GM20000 (cell line): ENCODE results near the gene GTF2IRD1.

Experiments used
- DNase-seq: peaks from one replicate; pipeline ENCODE4 v3.0.0; 2012; ENCODE audit warnings: low spot score
- TF ChIP-seq, protein P1 (sequence below): IDR thresholded peaks from 2 replicates; pipeline ENCODE4 v1.5.1; 2012; ENCODE audit warnings: mild to moderate bottlenecking, control low read depth; ENCODE audit errors: extremely low read depth, missing control alignments

Gene GTF2IRD1

GRCh38 chr7:74454925-74455288 lies 1.2 kb downstream of the GTF2IRD1 start:
- DNase-seq: no peak
- TF ChIP-seq, protein P1, sequence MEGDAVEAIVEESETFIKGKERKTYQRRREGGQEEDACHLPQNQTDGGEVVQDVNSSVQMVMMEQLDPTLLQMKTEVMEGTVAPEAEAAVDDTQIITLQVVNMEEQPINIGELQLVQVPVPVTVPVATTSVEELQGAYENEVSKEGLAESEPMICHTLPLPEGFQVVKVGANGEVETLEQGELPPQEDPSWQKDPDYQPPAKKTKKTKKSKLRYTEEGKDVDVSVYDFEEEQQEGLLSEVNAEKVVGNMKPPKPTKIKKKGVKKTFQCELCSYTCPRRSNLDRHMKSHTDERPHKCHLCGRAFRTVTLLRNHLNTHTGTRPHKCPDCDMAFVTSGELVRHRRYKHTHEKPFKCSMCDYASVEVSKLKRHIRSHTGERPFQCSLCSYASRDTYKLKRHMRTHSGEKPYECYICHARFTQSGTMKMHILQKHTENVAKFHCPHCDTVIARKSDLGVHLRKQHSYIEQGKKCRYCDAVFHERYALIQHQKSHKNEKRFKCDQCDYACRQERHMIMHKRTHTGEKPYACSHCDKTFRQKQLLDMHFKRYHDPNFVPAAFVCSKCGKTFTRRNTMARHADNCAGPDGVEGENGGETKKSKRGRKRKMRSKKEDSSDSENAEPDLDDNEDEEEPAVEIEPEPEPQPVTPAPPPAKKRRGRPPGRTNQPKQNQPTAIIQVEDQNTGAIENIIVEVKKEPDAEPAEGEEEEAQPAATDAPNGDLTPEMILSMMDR: no peak

DNA sequence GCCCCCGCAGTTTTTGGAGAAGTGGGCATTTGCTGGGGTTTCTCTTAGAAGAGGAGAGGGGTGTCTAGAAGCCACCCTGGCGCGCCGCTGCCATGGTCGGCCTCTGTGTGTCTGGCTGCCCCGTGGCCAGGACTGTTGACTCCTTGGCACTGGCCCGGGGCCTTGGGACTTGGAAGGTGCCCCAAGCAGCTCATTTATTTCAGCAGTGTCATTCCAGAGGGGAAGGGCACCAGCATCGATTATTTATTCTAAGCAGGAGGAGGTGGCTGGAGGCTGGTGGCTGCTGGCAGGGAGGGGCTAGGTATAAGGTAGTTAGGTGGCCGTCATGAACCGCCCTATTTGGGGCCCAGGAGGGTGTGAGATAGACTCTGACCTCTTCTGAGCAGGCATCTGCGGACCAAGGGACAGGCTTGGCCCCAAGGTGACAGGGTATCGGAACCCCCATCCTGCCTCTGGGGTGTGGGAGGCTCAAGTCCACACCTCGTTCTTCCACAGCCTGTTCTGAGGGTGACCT lies 1.6 kb downstream of the GTF2IRD1 start:
- TF ChIP-seq, protein P1: no peak
- no peak for DNase-seq

DNA sequence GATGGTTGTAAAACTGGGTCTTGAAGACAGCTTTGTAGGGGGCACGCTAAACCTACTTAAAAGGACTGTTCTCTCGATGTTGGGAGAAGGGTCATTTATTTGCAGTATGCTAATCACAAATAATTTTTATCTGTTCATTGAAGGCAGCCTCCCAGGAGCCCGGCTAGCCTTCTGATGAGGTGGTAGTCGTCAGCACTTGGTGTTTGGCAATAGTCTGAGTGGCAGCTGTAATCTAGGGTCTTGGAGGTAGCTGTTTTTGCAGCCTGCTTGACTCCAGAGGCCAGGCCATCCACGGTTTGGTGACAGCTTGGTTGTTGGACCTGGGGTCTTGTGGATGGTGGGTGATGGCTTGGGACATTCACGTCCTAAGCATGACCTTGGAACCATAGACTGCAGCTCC lies 2.2 kb downstream of the GTF2IRD1 start:
- DNase-seq: no peak
- TF ChIP-seq, protein P1: no peak

- TF ChIP-seq, protein P1: no peak
- DNase-seq: no peak
Measured at GRCh38 chr7:74457007-74457406, 3.3 kb downstream of the GTF2IRD1 start.

DNA sequence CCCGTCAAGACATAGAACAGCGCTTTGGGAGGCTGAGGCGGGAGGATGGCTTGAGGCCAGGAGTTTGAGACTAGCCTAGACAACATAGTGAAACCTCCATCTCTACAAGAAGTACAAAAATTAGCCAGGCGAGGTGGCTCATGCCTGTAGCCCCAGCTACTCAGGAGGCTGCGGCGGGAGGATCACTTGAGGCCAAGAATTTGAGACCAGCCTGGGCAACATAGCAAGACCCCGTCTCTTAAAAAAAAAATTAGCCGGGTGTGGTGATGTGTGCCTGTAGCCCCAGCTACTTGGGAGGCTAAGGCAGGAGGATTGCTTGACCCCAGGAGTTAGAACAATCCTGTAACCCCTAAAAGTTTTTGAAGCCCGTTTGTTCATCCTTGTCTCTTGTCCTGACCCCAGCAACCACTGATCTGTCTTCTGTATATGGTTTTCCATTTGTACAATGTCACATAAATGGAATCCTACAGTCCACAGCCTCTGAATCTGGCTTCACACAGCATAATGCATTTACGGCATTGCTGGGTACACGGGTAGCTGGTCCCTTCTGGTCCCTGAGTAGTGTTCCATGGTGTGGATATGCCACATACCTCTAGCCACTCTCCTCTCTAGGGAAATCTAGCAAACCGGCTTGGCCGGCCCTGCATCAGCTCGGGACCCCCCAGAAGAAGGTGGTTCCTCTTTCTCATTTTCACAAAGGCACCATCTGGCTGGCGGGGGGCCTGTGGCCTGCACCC lies 8.4 kb downstream of the GTF2IRD1 start:
- DNase-seq: no peak

GRCh38 chr7:74462707-74463100 lies 9.0 kb downstream of the GTF2IRD1 start:
- TF ChIP-seq, protein P1: no peak
- no peak for DNase-seq

More for the DNA sequence above, 8.4 kb downstream of the GTF2IRD1 start:
- TF ChIP-seq, protein P1: no peak

DNA sequence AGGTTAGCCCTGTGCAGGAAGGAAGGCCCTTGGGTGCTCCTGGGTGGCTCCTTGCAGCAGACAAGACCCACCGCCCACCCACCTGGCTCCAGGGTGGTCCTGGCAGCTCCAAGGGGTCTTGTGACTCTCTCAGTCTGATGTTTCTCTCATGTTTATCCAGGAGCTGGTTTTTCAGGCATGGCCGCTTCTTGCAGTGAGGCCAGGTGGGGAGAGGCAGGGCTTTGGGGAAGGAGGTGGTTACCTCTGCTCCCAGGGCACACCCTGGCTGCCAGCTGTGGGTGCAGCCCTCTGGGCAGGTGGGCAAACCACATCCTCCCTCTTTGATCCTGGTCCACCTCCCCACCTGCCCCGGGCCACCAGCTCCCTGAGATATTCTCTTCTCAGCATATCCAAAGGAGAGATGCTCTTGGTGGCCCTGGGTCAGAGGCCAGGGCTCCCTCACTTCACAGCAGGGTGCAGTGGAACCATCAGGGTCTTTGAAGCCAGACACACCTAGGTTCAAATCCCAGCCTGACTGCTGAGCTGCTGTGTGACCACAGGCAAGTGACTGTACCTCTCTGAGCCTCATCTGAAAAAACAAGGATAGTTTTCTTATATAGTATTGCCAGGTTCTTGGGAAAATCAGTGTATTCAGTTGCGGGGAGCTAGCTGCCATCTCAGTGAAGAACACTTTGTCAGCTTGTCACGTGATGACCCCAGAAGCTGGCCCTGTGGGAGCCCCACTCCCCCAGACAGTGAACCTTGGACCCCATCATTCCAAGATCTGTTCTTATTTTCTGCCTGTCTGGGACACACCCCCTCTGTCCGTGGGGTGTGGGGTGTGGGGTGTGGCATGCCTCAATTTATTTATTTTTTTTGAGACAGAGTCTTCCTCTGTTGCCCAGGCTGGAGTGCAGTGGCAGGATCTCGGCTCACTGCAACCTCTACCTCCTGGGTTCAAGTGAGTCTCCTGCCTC lies 11.5 kb downstream of the GTF2IRD1 start:
- no peak for DNase-seq
- TF ChIP-seq, protein P1: no peak
